ENCODE measurements around the gene DMAC1.

DMAC1 gene

GRCh38 chr9:7802666-7803065, 3.1 kb upstream of the DMAC1 start:
- no peak for DNase-seq (ENCODE audit: low read depth)
- TF ChIP-seq CTCF (IDR thresholded peaks at IDR 0.05; ENCODE audit: insufficient read depth, low read depth, low read length, missing control alignments): no peak
- no peak overlapping the region for H3K4me3 ChIP-seq (ENCODE audit: low read depth, low read length)

- no peak for TF ChIP-seq CTCF (IDR thresholded peaks at IDR 0.05; ENCODE audit: insufficient read depth, low read depth, low read length, missing control alignments)
- no peak for DNase-seq (ENCODE audit: low read depth)
- H3K4me3 ChIP-seq (ENCODE audit: low read depth, low read length): peak overlapping the region; percentile 84
Measured at GRCh38 chr9:7799944-7800285, 337 bp upstream of the DMAC1 start.

GRCh38 chr9:7794196-7794595, 5.4 kb downstream of the DMAC1 start:
- no peak overlapping the region for H3K4me3 ChIP-seq (ENCODE audit: low read depth, low read length)
- no peak for DNase-seq (ENCODE audit: low read depth)
- no peak for TF ChIP-seq CTCF (IDR thresholded peaks at IDR 0.05; ENCODE audit: insufficient read depth, low read depth, low read length, missing control alignments)

GRCh38 chr9:7791394-7791793, 8.2 kb downstream of the DMAC1 start:
- no peak for DNase-seq (ENCODE audit: low read depth)
- H3K4me3 ChIP-seq (ENCODE audit: low read depth, low read length): no peak overlapping the region
- TF ChIP-seq CTCF (IDR thresholded peaks at IDR 0.05; ENCODE audit: insufficient read depth, low read depth, low read length, missing control alignments): no peak

GRCh38 chr9:7790819-7791182, 8.8 kb downstream of the DMAC1 start:
- TF ChIP-seq CTCF (IDR thresholded peaks at IDR 0.05; ENCODE audit: insufficient read depth, low read depth, low read length, missing control alignments): no peak
- DNase-seq (ENCODE audit: low read depth): no peak
- no peak overlapping the region for H3K4me3 ChIP-seq (ENCODE audit: low read depth, low read length)

DNA sequence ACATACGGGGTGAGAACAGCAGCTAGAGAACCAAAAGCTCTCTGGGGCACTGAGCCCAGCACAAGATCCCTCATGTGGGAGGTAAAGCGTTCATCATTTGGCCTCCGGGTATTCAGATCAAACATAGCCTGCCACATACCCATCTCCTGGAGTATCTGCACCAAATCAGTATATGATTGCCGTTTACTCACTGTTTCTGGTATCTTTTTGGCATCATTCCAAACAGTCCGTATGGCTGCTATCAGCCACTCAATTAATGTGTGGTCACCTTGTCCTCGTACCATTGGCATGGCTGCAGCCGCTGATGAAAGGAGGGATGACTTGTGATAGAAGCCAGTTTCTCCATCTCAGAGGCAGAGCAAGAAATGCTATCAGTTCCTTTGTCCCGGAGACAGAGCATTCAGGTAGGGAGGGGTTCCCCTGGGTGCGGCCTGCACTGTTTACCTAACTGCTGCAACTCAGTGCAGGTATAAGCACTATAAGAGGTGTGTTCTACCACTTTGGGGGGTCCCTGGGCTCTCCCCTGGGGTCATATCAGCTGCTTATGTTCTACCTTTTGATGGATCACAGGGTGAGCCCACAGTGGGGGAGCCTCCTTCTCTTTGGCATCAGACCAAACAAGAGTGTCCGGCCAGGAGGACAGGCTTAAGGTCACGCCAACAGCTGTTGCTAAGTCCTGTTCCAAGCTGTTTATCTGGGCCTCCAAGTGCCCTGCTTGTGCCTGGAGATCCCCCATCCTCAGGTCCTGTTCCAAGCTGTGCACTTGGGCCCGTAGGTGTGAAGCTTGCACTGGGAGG, 9.4 kb downstream of the DMAC1 start:
- no peak for DNase-seq (ENCODE audit: low read depth)
- no peak for TF ChIP-seq CTCF (IDR thresholded peaks at IDR 0.05; ENCODE audit: insufficient read depth, low read depth, low read length, missing control alignments)
- H3K4me3 ChIP-seq (ENCODE audit: low read depth, low read length): no peak overlapping the region

- no peak overlapping the region for H3K4me3 ChIP-seq (ENCODE audit: low read depth, low read length)
- TF ChIP-seq CTCF (IDR thresholded peaks at IDR 0.05; ENCODE audit: insufficient read depth, low read depth, low read length, missing control alignments): no peak
- no peak for DNase-seq (ENCODE audit: low read depth)
Measured at GRCh38 chr9:7788772-7789171, 10.8 kb downstream of the DMAC1 start.

Data from GM12865 (cell line).